Mucosa of descending colon (tissue), 3 donors: Measurements from ENCODE around the gene CPN1. TPM values are rescaled to one million over a fixed set of nuclear protein-coding genes. Genes with fewer than 3 reads are reported as not detected.
"Not testable (repeated sequence)": the region's sequence is repeated elsewhere in the genome, so short reads cannot be mapped to it uniquely, and the experiment has no call there.

Source experiments
- ATAC-seq: fragments of 200-7000 bp; cut with Tn5 transposase; one replicate; pipeline ENCODE4 v1.9.1; 2020; ENCODE audit warnings: mild to moderate bottlenecking, moderate library complexity
- DNase-seq, 3 donors: peaks; one replicate each; pipeline ENCODE4 v3.0.0-alpha.2; 2020
- H3K36me3 ChIP-seq: fragments of 200-600 bp; one replicate; pipeline ENCODE4 v1.8.0; 2021; ENCODE audit warnings: low read depth, mild to moderate bottlenecking
- H3K4me1 ChIP-seq: fragments of 200-600 bp; one replicate; pipeline ENCODE4 v1.8.0; 2021; ENCODE audit warnings: low read depth, mild to moderate bottlenecking
- H3K4me3 ChIP-seq: fragments of 200-600 bp; one replicate; pipeline ENCODE4 v1.8.0; 2021; ENCODE audit warnings: mild to moderate bottlenecking
- H3K9me3 ChIP-seq: fragments of 200-600 bp; one replicate; pipeline ENCODE4 v1.8.0; 2021; ENCODE audit warnings: mild to moderate bottlenecking
- intact Hi-C, 2 donors: fragments of 100-400 bp; cut with DNase I in 1 of 2; cut with micrococcal nuclease in 1 of 2; formaldehyde crosslinking; loops; one replicate each; pipeline versions ENCODE4 v1.11.0 to v1.11.1; 2022; cut with DNase I, micrococcal nuclease
- long read RNA-seq, 2 donors: library from polyadenylated mRNA; unstranded; transcript quantifications; one replicate each; pipeline ENCODE4 v2.0.0, GENCODE V29; 2019 to 2021
- total RNA-seq, 3 donors: library from RNA; stranded (reverse); fragmentation: NEBNext Ultra II Directional in 2 of 3; extraction: Animal tissue kit (Norgen Biotek cat#: 25700) in 2 of 3; gene quantifications; one replicate each; pipeline versions ENCODE4 v1.2.1 to v1.2.4, GENCODE V29; 2021 to 2023
- TF ChIP-seq, protein P1 (sequence below): fragments of 200-600 bp; IDR thresholded peaks from one replicate; pipeline ENCODE4 v1.8.0; 2022; ENCODE audit warnings: antibody characterized with exemption, mild to moderate bottlenecking
- donor health status: DM: no; HTN: no; CAD: no; lungs with moderate emphysema.
- donor health status: DM: no; HTN: no; CAD: no.
- donor health status: DM: no; HTN: yes; CAD: no.

CPN1 gene
- under 1 TPM in 1 of 3 donors, not detected in 2; 0.14 TPM for total RNA-seq
- long read RNA-seq, donor 1: 0 reads
- long read RNA-seq, donor 2: 0 reads

DNA sequence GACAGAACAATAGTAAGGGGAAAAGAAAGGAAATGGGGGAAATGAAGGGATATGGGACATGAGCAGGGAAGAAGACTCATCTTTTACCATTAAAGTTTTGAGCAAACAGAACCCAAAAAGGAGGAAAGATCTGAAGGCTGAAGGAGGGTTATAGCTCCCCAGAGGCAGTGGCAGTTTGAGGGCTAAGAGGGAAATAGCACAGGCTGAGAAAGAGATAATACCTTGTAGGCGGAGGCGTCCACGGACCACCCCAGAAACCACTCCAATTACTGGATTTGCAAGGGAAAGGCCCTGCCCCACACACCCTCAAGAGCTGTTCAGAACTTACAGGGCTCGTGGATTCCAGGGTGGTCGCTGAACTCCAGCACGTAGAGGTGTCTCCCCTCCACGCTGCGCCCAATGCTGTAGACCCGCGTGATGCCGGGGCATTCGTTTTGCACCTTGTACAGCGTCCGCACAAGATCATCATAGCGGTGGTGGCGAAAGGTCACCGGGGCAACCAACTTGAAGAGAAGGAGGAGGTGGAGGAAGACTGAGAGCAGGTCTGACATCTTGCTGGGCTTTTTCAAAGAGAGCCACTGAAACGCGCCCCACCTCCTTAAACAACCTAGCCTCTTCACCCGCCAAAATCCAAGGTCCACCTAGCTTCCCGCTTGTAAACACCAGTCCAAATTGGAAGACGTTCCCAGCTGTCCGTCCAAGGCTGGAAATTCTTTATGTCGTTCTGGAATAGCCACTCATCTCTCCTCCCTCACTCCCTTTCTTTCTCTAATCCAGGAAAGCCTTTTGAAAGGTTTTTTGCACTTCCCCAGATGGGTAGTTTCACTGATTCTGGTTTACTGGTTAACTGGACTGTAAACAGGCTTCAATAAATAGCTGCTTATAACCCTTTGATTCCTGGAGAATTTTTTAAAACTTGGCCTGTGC lies at the start of gene CPN1:
Gene CPN1, minus strand, starts transcription at position 795 of the 927 bp plus-strand sequence. Its CDS starts 244 bp downstream, at position 551.
- Histone ChIP-seq H3K4me3 (no peak within 1 kb of the TSS), H3K9me3 (no peaks in the 10 kb centered on the region), H3K4me1 (no peaks in the 10 kb centered on the region), H3K36me3 (no peaks in the 10 kb centered on the region)
- intact Hi-C loops: no loop called here
- no peak for ATAC-seq
- no peak for DNase-seq
- TF ChIP-seq, protein P1, sequence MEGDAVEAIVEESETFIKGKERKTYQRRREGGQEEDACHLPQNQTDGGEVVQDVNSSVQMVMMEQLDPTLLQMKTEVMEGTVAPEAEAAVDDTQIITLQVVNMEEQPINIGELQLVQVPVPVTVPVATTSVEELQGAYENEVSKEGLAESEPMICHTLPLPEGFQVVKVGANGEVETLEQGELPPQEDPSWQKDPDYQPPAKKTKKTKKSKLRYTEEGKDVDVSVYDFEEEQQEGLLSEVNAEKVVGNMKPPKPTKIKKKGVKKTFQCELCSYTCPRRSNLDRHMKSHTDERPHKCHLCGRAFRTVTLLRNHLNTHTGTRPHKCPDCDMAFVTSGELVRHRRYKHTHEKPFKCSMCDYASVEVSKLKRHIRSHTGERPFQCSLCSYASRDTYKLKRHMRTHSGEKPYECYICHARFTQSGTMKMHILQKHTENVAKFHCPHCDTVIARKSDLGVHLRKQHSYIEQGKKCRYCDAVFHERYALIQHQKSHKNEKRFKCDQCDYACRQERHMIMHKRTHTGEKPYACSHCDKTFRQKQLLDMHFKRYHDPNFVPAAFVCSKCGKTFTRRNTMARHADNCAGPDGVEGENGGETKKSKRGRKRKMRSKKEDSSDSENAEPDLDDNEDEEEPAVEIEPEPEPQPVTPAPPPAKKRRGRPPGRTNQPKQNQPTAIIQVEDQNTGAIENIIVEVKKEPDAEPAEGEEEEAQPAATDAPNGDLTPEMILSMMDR: no peak

DNA sequence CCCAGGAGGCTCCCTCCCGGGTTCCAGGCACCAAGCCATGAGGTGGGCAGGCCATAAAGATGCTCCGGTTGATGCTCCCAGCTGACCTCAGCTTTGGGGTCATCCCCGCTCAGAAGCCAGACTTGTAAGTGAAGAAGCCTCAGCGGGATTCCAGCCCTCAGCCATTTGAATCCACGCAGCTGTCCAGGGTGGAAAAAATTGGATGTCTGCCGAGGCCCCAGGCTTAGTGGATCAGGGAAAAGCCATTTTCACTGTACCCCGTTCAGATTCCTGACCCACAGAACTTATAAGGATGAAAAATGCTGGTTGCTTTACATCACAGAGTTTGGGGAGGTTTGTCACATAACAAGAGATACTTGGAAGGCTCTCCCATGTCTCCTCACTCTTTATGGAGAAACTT lies 49.2 kb upstream of the CPN1 start:
- Histone ChIP-seq H3K36me3 (no peaks in the 10 kb centered on the region), H3K4me1 (no peaks in the 10 kb centered on the region), H3K9me3 (peaks cover 4% of the 10 kb centered on the region), H3K4me3 (no peak overlapping the region)
- DNase-seq (no peak), ATAC-seq (no peak)
- intact Hi-C loops: no loop called here
- TF ChIP-seq, protein P1: no peak

DNA sequence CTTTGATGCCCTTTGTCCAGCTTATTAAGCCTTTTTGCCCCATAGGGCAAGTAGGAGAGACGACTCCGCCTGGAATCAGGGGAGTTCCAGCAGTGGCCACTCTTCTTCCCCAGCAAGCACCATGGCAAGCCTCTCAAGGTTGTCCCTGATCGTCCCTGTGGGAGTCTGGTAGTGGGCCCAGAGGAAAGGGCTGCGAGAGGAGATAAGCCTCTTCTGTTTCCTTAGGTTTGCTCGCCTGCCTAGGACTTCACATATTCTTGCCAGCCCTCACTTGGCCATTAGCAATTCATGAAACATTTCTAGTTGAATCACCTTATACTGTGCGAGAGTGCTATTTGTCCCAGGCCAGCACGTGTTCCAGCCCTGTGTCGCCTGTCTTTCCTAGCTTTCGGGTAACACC lies 47.8 kb upstream of the CPN1 start:
- intact Hi-C loops: no loop called here

DNA sequence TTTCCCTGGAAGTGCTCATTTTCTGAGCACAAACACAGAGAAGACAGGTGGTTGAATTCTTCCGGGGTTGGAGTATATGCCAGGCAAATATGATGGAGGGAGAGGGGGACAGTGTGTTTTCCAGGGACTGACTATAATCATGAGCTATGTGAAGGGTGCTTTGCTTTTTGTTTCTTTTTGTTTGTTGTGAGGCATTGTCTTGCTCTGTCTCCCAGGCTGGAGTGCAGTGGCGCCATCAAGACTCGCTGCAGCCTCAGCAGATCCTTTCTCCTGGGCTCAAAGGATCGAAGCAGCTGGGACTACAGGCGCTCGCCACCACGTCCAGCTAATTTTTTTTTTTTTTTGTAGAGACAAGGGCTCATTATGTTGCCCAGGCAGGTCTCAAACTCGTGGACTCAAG lies 47.3 kb upstream of the CPN1 start:
- ATAC-seq (no peak), DNase-seq (no peak)
- Histone ChIP-seq H3K4me3 (no peak overlapping the region), H3K9me3 (no peaks in the 10 kb centered on the region), H3K36me3 (no peaks in the 10 kb centered on the region), H3K4me1 (no peaks in the 10 kb centered on the region)
- TF ChIP-seq, protein P1: no peak
- intact Hi-C loops: no loop called here

More for the DNA sequence above, 47.8 kb upstream of the CPN1 start:
- Histone ChIP-seq H3K9me3 (no peaks in the 10 kb centered on the region), H3K4me3 (no peak overlapping the region), H3K4me1 (no peaks in the 10 kb centered on the region), H3K36me3 (no peaks in the 10 kb centered on the region)
- ATAC-seq (no peak), DNase-seq (no peak)
- TF ChIP-seq, protein P1: no peak

DNA sequence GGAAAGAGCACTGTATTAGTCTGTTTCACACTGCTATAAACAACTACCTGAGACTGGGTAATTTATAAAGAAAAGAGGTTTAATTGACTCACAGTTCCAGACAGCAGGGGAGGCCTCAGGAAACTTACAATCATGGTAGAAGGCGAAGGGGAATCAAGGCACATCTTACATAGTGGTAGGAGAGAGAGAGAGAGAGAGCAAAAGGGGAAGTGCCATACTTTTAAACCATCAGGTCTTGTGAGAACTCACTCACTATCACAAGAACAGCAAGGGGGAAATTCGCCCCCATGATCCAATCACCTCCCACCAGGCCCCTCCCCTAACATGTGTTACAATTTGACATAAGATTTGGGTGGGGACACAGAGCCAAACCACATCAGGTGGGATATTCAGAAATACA lies 43.7 kb upstream of the CPN1 start:
- intact Hi-C loops, DNase-seq, H3K36me3 ChIP-seq: not testable (repeated sequence)

DNA sequence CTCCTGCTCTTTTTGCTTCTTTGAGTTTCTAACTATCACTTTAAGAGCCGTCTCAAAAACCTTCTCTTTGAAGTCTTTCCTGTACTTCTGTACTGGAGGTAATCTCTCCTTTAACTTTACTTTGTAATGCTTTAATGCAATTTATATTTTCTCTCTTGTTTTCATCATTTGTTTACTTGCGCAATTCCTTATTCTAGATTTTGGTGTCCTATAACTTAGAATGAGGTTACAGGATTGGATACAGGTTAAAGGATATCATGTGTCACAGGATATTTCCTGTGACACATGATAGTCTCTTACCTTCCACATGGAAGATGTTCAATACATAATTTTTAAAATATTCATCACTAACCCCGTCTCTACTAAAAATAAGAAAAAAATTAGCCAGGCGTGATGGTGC lies 42.4 kb upstream of the CPN1 start:
- DNase-seq: no peak
- H3K36me3 ChIP-seq: no peaks in the 10 kb centered on the region
- intact Hi-C loops: no loop called here
- ATAC-seq: no peak
- H3K4me3 ChIP-seq: no peak overlapping the region
- TF ChIP-seq, protein P1: no peak
- H3K9me3 ChIP-seq: no peaks in the 10 kb centered on the region
- H3K4me1 ChIP-seq: no peaks in the 10 kb centered on the region

More for the DNA sequence above, 43.7 kb upstream of the CPN1 start:
- not testable (repeated sequence) for H3K4me3 ChIP-seq, H3K4me1 ChIP-seq, ATAC-seq, H3K9me3 ChIP-seq
